HepG2 (cell line): Measurements from ENCODE around the gene TRAF3. TPM values are rescaled to one million over a fixed set of nuclear protein-coding genes. Genes with fewer than 3 reads are reported as not detected.

Source experiments
- ATAC-seq: fragments of 200-7000 bp; cut with Tn5 transposase; 3 replicates; pipeline ENCODE4 v1.9.1; 2020; ENCODE audit warnings: mild to moderate bottlenecking, moderate library complexity
- BruUV-seq: library from RNA; stranded (reverse); fragments of 400-500 nt; replicated peaks from 2 replicates; lab custom pipeline; 2021; lab: Mats Ljungman, UMichigan
- CTCF ChIA-PET: fragments of 300-600 bp; formaldehyde crosslinking; extraction: SDS; loops from one replicate; lab custom pipeline; 2021; ENCODE audit warnings: low total read pairs, inconsistent platforms, low intra/inter-chr PET ratio; lab: Yijun Ruan, JAX
- POLR2A ChIA-PET: fragments of 350-600 bp; sonication (Branson Sonifier 250); formaldehyde crosslinking; loops from one replicate; lab custom pipeline; 2020; ENCODE audit warnings: antibody characterized with exemption, inconsistent platforms; lab: Yijun Ruan, JAX
- DNase-seq: peaks from one replicate; pipeline ENCODE4 v3.0.0-alpha.2; 2015; ENCODE audit warnings: low spot score
- FAIRE-seq: peaks from 3 replicates; lab custom pipeline; 2011; peaks lifted over from hg19 to GRCh38; lab: Jason Lieb, UNC
- H2AFZ ChIP-seq: one replicate; pipeline ENCODE4 v1.6.1; 2011; ENCODE audit warnings: low read length, inconsistent platforms
- H3K27ac ChIP-seq: fragments of 300-600 bp; 3 replicates; pipeline ENCODE4 v1.8.0; 2011; ENCODE audit warnings: mixed run types, mild to moderate bottlenecking, mixed read lengths, low read length, inconsistent platforms; ENCODE audit not compliant: insufficient read depth; ENCODE audit errors: extremely low read length
- H3K27me3 ChIP-seq, 2 experiments: fragments of 200-600 bp in 1 of 2; 2 replicates in 1 of 2; 3 replicates in 1 of 2; pipeline versions ENCODE4 v1.6.0 to v1.8.0; 2011; ENCODE audit warnings: low read length in 2 of 2, mild to moderate bottlenecking in 2 of 2, moderate library complexity in 2 of 2, inconsistent platforms in 1 of 2; ENCODE audit not compliant: insufficient read depth in 2 of 2, control insufficient read depth in 1 of 2
- H3K36me3 ChIP-seq, 2 experiments: fragments of 200-600 bp in 1 of 2; replicated peaks in 1 of 2; 2 replicates in 1 of 2; 3 replicates in 1 of 2; pipeline versions ENCODE4 v1.5.1 to v1.8.0; 2011; ENCODE audit warnings: low read length in 2 of 2, inconsistent platforms in 1 of 2; ENCODE audit not compliant: insufficient read depth in 2 of 2, control insufficient read depth in 1 of 2
- H3K4me1 ChIP-seq: 2 replicates; pipeline ENCODE4 v1.5.1; 2012; ENCODE audit warnings: low read length, inconsistent platforms; ENCODE audit not compliant: insufficient read depth
- H3K4me2 ChIP-seq: 2 replicates; pipeline ENCODE4 v1.6.0; 2011; ENCODE audit warnings: low read depth, low read length, inconsistent platforms
- H3K4me3 ChIP-seq, 3 experiments: fragments of 200-600 bp in 1 of 3; sonication (generic), shearing (Covaris generic) in 1 of 3; replicated peaks in 1 of 3; 2 replicates each; pipeline ENCODE4 v1.5.1; 2011 to 2016; ENCODE audit warnings: low read length in 3 of 3, inconsistent platforms in 2 of 3, low read depth in 2 of 3, mild to moderate bottlenecking in 2 of 3, control low read depth in 1 of 3, mixed read lengths in 1 of 3; ENCODE audit not compliant: insufficient read depth in 1 of 3
- H3K79me2 ChIP-seq: one replicate; pipeline ENCODE4 v1.6.1; 2011; ENCODE audit warnings: low read length, inconsistent platforms; ENCODE audit not compliant: insufficient read depth
- H3K9ac ChIP-seq: 2 replicates; pipeline ENCODE4 v1.6.0; 2011; ENCODE audit warnings: mild to moderate bottlenecking, low read depth, low read length, inconsistent platforms; ENCODE audit not compliant: insufficient read depth
- H3K9me3 ChIP-seq: 2 replicates; pipeline ENCODE4 v1.5.1; 2012; ENCODE audit warnings: mild to moderate bottlenecking, low read length
- H4K20me1 ChIP-seq: 2 replicates; pipeline ENCODE4 v1.6.0; 2011; ENCODE audit warnings: inconsistent platforms, mild to moderate bottlenecking, low read length, moderate library complexity; ENCODE audit not compliant: insufficient read depth
- CHCHD3 ChIP-seq: sonication (generic); formaldehyde crosslinking; IDR thresholded peaks from 2 replicates; pipeline ENCODE4 v1.8.0; 2022; ENCODE audit warnings: mild to moderate bottlenecking, missing genetic modification reagents, moderate library complexity
- FOSL1 ChIP-seq: sonication (generic); formaldehyde crosslinking; IDR thresholded peaks from 2 replicates; pipeline ENCODE4 v1.9.0; 2021; ENCODE audit warnings: missing genetic modification reagents, borderline replicate concordance
- FOXP4 ChIP-seq: sonication (generic); formaldehyde crosslinking; IDR thresholded peaks from 2 replicates; pipeline ENCODE4 v1.4.0; 2020; ENCODE audit warnings: missing genetic modification reagents
- MXD4 ChIP-seq: IDR thresholded peaks from 2 replicates; pipeline ENCODE4 v1.6.1; 2016; ENCODE audit warnings: mild to moderate bottlenecking, missing biosample characterization, missing genetic modification reagents
- MYC ChIP-seq: sonication (generic); formaldehyde crosslinking; IDR thresholded peaks from 2 replicates; pipeline ENCODE4 v1.9.0; 2021; ENCODE audit warnings: missing genetic modification reagents, borderline replicate concordance
- NPAS2 ChIP-seq: sonication (generic); formaldehyde crosslinking; IDR thresholded peaks from 2 replicates; pipeline ENCODE4 v1.8.0; 2022; ENCODE audit warnings: mild to moderate bottlenecking, missing genetic modification reagents, borderline replicate concordance
- PAF1 ChIP-seq: IDR thresholded peaks from 2 replicates; pipeline ENCODE4 v1.6.1; 2016; ENCODE audit warnings: missing genetic modification reagents, missing compliant biosample characterization
- POGZ ChIP-seq: sonication (generic); formaldehyde crosslinking; IDR thresholded peaks from 2 replicates; pipeline ENCODE4 v1.4.0; 2020; ENCODE audit warnings: mild to moderate bottlenecking, missing genetic modification reagents
- RBM22 ChIP-seq: fragments of 200-400 bp; formaldehyde crosslinking; optimal IDR thresholded peaks from 2 replicates; pipeline ENCODE3; 2017; ENCODE audit warnings: mild to moderate bottlenecking, low read length, moderate library complexity
- ZBTB37 ChIP-seq: sonication (generic); formaldehyde crosslinking; IDR thresholded peaks from 2 replicates; pipeline ENCODE4 v1.4.0; 2020; ENCODE audit warnings: mild to moderate bottlenecking, missing genetic modification reagents
- ZNF12 ChIP-seq: sonication (generic); formaldehyde crosslinking; IDR thresholded peaks from 2 replicates; pipeline ENCODE4 v1.5.0; 2020; ENCODE audit warnings: missing genetic modification reagents
- ZNF383 ChIP-seq: sonication (generic); formaldehyde crosslinking; IDR thresholded peaks from 2 replicates; pipeline ENCODE4 v1.4.0; 2020; ENCODE audit warnings: missing genetic modification reagents, mild to moderate bottlenecking, borderline replicate concordance
- ZNF570 ChIP-seq: sonication (generic); formaldehyde crosslinking; IDR thresholded peaks from 2 replicates; pipeline ENCODE4 v1.4.0; 2020; ENCODE audit warnings: mild to moderate bottlenecking, missing genetic modification reagents, borderline replicate concordance
- ZNF746 ChIP-seq: sonication (generic); formaldehyde crosslinking; IDR thresholded peaks from 2 replicates; pipeline ENCODE4 v1.8.0; 2022; ENCODE audit warnings: mild to moderate bottlenecking, missing genetic modification reagents
- WGBS: methylation state at CpG from one replicate; pipeline ENCODE4 v1.1.6; 2017; ENCODE audit warnings: low lambda C conversion rate; 5-methylcytosine and 5-hydroxymethylcytosine counted together
- in situ Hi-C: cut with HindIII; loops from 2 replicates; pipeline ENCODE4 v1.10.0; 2017; ENCODE audit warnings: low pct_unique_long_range_greater_than_20kb; ENCODE audit not compliant: extremely low pct_ligation_motif_present
- intact Hi-C: fragments of 100-400 bp; cut with micrococcal nuclease; formaldehyde crosslinking; loops from one replicate; pipeline ENCODE4 v1.10.0; 2022; ENCODE audit not compliant: unreplicated experiment
- polyA plus RNA-seq, 8 experiments: library from polyadenylated mRNA; depleted of rRNA in 3 of 8; stranded (reverse) in 7 of 8; unstranded in 1 of 8; fragments of >200 nt; fragmentation: Illumina TruSeq in 4 of 8; extraction: Trizol in 4 of 8; gene quantifications; 2 replicates each; pipeline versions ENCODE4 v1.2.1 to v1.2.3, GENCODE V29; 2011 to 2016; ENCODE audit warnings: low read depth in 4 of 8, missing spikeins in 1 of 8, mixed read lengths in 1 of 8; ENCODE audit not compliant: insufficient read depth in 1 of 8
- total RNA-seq, 5 experiments: library from RNA; depleted of rRNA; stranded (reverse); fragments of >200 nt; fragmentation: Illumina TruSeq; extraction: Trizol; gene quantifications; 2 replicates each; pipeline ENCODE4 v1.2.3, GENCODE V29; 2016; ENCODE audit warnings: low read depth in 1 of 5
- TF ChIP-seq, protein P1 (sequence below): sonication (generic); formaldehyde crosslinking; IDR thresholded peaks from 2 replicates; pipeline ENCODE4 v1.8.0; 2022; ENCODE audit warnings: mild to moderate bottlenecking, missing genetic modification reagents, moderate library complexity

TRAF3 gene
- total and polyA plus RNA-seq, 2 of the 13 experiments (the other 11 are each of a cell fraction or from before 2014, with no cell fraction given), result 6.9 to 12.2 TPM

GRCh38 chr14:102824832-102825231, 47.6 kb downstream of the TRAF3 start (continued):
- TF ChIP-seq, protein P1, sequence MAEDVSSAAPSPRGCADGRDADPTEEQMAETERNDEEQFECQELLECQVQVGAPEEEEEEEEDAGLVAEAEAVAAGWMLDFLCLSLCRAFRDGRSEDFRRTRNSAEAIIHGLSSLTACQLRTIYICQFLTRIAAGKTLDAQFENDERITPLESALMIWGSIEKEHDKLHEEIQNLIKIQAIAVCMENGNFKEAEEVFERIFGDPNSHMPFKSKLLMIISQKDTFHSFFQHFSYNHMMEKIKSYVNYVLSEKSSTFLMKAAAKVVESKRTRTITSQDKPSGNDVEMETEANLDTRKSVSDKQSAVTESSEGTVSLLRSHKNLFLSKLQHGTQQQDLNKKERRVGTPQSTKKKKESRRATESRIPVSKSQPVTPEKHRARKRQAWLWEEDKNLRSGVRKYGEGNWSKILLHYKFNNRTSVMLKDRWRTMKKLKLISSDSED (CRISPR knock-in tag), result no peak
- TF ChIP-seq MXD4 (CRISPR knock-in tag), result no peak
- TF ChIP-seq POGZ (CRISPR knock-in tag), result no peak
- no peak for TF ChIP-seq MYC (CRISPR knock-in tag)
- TF ChIP-seq NPAS2 (CRISPR knock-in tag), result no peak
- no peak for TF ChIP-seq FOXP4
- no peak for TF ChIP-seq ZNF383
- no peak for TF ChIP-seq ZNF12 (CRISPR knock-in tag)
- TF ChIP-seq, all 625 proteins: peak for 0

DNA sequence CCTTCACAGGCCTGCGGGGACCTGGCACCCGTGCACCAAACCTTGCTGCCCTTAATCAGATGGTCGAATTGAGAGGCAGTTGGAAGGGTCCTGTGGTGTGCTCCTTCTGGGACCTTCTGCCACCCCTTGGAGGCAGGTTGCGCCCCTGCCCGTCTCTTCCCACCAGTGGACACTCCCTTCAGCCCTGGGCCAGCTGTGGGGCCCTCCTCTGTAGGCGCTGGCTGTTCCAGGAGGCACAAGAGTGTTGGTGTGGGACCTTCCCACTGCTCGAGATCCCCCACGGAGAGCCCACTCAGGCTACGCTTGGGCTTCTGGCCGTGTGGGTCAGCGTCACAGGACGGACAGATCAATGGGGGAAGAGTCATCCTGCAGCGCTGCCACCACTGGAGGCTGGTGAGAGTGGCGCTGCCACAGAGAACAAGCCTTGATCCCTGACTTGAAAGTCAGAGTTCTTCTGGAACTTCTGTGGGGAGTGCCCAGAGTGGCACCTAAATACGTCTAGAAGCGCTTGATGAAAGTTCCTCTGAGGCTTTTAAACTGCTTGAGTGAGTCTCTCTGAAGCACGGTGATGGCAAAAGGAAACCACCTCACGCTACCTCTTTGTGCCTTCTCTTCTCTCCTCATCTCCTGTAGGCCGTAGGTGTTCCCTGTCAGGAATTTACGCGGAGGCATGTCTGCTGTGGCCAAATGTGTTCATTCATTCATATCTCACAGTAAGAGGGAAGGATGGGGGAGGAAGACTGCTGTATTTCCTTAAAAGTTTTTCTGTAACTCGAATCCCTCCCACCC, 48.3 kb downstream of the TRAF3 start:
- Histone ChIP-seq H4K20me1 (no peaks in the 10 kb centered on the region), H3K36me3 (no peaks in the 10 kb centered on the region; a peak in 1 of 5 replicates), H3K4me2 (no peak overlapping the region), H3K4me1 (peaks cover 13% of the 10 kb centered on the region), H3K4me3 (no peak overlapping the region), H2AFZ (no peak overlapping the region), H3K9me3 (no peaks in the 10 kb centered on the region), H3K27me3 (no peaks in the 10 kb centered on the region), H3K79me2 (peaks cover 3% of the 10 kb centered on the region), H3K9ac (no peak overlapping the region), H3K27ac (no peak overlapping the region)
- FAIRE-seq (no peak), DNase-seq (no peak), ATAC-seq (no peak)
- 98% methylated on average over 10 of the region's 22 CpGs for WGBS
- intact Hi-C loops, result no loop called here
- POLR2A ChIA-PET, result no interaction called here
- BruUV-seq, result no TSS peak
- CTCF ChIA-PET, result no interaction called here
- in situ Hi-C loops, result no loop called here
- TF ChIP-seq CHCHD3 (CRISPR knock-in tag) (no peak), ZBTB37 (CRISPR knock-in tag) (no peak), RBM22 (no peak), ZNF746 (CRISPR knock-in tag) (no peak), FOSL1 (CRISPR knock-in tag) (no peak), PAF1 (CRISPR knock-in tag) (no peak), ZNF570 (CRISPR knock-in tag) (no peak)
